ENCODE measurements around the gene PTCSC3.

PTCSC3 gene

GRCh38 chr14:36176524-36176923, at the start of gene PTCSC3:
TSS of gene PTCSC3 (minus strand) at chr14:36176722.
- no peak for DNase-seq (ENCODE audit: low read depth, low spot score)

- no peak for DNase-seq (ENCODE audit: low read depth, low spot score)
These were observed 49.6 kb upstream of the PTCSC3 start for GRCh38 chr14:36226164-36226563.

DNA sequence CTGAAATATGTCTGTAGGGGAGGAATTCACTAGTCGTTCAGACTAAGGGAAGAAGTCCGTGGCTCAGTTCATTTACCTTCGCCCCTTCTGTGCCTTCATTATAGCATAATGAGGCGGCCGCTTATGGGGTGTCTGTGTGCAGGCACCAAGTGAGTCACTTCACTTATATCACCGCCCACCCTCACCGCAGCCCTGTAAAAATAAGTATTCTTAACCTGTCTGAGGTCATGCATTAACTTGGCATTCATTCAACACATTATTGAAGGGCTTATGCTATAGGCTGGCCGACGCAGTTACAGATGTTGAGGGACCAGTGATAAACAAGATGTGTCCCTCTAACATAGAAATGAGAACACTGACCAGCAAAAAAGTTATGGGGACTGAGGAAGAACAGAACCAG, 47.7 kb upstream of the PTCSC3 start:
- DNase-seq (ENCODE audit: low read depth, low spot score) = no peak

DNA sequence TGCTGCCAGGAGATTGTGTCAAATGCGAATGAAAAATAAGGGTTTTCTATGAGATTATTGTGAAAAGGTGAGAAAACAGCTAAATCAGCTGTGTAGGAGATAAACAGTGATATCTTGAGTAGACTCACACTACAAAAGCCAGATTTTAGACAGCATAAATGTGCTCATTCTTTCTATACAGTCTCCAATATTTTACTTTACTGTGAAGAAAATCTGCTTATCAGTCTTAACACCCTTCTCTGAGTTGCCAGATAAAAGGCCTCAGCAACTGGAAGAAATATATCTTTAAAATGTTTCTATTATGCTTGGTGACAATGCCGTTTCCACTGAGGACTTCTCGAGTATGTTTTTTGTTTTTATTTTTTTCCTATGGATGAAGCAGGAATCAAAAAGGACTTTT, 47.0 kb upstream of the PTCSC3 start:
- no peak for DNase-seq (ENCODE audit: low read depth, low spot score)

DNA sequence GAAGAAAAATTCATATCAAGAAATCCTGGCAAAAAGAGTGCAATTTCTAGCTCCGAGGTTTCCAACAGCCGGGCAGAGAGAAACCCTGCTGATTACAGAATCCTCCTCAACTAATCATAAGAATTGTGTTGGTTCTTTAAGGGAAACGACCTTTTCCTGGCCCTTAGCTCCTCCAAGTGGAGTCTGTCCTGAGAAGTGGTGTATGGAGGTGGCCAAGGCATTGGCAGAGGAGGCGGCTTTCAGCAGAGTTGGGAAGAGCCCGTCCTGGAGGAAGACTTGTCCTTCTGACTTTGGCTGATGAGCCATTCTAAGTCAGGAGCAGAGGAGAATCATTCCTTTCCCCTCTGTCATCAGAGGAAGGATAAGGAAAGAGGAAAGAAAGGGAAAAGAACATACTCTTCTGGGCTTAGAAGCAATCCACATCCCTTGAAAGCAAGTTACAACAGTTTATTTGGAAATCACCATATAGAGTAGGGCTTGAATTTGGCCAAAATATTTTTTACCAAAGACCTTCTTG, 46.5 kb upstream of the PTCSC3 start:
- no peak for DNase-seq (ENCODE audit: low read depth, low spot score)

DNA sequence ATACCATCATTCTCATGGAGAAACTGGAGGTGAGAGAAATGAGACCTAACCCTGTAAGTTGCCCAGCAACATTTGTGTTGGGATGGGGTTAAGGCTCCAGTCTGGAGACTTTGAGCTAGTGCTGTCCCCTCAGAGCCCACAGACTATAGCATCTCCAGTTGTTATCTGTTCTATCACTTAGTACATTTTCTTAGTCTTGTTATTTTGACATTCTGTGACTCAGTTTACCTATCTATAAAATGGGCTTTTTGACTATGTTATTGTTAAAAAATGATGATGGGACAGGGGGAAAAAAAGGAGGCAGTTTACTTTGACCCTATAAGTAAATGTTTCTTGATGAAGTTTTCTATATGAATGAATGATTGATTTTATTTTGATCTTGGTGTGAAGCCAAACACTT, 45.8 kb upstream of the PTCSC3 start:
- no peak for DNase-seq (ENCODE audit: low read depth, low spot score)

DNA sequence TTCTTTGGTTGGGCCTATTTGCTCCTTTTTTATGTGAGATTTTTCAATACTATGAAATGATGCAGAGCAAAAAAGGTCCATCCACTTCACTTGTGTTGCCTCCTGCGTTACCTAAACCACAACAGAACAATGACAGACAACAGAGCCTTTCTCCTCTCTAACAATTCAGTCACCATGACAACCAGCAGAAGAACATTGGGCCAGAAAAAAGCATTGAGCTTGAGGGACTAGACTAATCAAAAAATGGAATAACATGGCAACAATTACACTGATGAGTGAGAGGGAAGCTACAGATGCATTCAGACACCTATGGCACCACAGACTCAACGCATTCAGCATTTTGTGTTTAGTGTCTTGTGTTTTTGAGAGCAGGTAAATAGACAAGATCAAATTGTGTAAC, 44.6 kb upstream of the PTCSC3 start:
- DNase-seq (ENCODE audit: low read depth, low spot score) = no peak

DNA sequence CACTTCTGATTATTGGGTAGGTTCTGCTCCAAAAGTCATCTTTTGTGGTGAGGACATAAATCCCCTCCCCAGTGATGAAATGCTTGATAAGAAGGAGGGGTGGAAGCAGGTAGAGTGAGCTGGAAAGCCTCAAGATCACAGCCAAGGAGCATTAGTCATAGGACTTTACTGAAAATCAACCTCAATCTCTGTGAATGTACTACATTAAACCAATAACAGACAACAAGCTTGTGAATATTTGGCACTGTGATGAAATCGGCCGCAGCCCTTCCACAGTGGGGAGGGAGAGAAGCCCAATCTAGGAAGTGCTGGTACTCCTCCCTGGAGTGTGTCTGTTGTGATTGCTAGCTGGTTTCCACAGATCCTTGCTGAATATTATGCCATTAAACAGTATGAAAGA, 41.2 kb upstream of the PTCSC3 start:
- DNase-seq (ENCODE audit: low read depth, low spot score) = no peak

- DNase-seq (ENCODE audit: low read depth, low spot score) = no peak
These were observed 40.5 kb upstream of the PTCSC3 start for GRCh38 chr14:36217027-36217426.

DNA sequence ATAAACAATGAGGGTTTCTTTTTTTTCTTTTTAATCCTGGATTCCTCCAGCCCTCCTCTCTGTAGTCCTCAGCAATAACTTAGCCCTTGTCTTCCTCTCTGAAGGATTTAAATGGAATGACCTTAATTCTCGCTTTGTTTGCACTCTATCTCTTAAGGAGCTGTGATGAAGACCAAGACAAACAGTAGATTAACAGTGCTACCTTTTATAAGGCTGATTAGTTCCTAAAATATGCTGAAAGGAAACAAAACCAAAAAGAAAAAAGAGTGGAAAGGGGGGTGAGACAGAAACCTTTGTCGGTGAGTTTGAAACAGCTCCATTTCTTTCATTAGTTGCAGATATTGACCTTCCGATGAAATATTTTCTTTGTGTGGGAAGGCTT, 38.7 kb upstream of the PTCSC3 start:
- no peak for DNase-seq (ENCODE audit: low read depth, low spot score)

DNA sequence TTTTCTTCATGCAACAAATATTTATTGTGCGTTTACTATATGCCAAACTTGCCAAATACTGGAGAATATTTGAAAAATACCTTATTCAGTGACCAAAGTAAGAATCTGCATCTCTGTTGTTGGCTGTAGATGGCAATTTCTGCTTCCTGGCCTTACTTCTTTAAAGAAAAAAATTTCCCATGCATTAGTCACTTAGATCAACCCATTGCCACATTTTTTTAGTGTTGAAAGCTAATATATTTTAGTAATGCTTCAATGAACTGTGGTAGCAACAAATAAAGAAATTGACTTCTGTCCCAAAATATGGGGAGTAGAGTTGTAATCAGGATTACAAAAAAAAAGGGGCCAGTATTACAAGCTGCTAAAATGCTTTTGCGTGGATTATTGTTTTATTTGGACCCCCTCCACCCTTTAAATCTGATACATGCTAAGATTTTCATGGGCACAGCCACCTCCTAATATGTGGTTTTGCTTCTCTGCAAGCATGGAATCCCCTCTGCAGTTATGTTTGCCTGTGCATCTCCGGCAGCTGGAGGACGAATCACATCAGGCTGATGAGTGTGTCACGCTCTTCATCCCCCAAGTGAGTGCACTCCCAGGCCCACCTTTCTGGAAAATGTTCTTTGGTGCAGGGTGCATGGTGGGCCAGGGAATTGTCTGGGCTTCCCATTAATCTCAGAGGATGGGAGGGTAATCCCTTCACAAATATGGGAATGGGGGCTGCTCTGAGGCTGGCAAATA, 38.1 kb upstream of the PTCSC3 start:
- DNase-seq (ENCODE audit: low read depth, low spot score) = no peak

DNA sequence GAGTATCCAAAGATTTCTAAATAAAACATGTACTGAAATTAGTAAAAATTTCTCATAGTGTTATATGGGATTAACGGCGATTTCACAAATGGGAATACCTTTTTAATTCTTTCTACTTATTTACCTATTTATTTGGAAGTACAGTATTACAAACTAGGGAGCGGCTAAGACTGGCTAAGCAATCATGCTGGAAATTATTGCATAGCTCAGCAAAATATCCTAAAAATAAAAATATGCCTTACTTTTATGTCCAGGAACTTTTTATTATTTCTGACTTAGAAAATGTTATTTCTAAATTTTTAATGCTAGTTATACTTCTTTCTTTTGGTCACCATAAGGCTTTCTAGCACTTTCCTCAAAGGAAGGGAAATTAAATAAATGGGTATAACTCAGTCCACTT, 36.5 kb upstream of the PTCSC3 start:
- DNase-seq (ENCODE audit: low read depth, low spot score) = no peak

DNA sequence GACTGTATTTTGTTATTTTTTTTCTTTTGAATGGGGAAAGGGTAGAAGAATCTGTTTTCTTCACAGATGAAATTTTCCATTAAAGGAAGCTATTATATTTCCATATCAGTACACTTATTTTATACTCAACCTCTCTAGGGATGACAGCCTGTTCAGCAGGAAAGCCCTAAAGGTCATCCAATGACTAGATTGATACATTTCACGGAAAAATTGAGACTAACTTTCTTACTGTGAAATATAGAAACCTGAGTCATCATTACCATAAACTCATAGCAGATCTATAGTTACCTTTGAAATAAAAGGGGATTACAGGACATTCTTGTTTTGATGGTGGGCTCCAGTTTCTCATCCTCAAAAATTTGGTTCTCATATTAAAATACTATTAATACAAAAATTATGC, 36.1 kb upstream of the PTCSC3 start:
- no peak for DNase-seq (ENCODE audit: low read depth, low spot score)

- no peak for DNase-seq (ENCODE audit: low read depth, low spot score)
These were observed 32.3 kb upstream of the PTCSC3 start for GRCh38 chr14:36208690-36209278.

DNA sequence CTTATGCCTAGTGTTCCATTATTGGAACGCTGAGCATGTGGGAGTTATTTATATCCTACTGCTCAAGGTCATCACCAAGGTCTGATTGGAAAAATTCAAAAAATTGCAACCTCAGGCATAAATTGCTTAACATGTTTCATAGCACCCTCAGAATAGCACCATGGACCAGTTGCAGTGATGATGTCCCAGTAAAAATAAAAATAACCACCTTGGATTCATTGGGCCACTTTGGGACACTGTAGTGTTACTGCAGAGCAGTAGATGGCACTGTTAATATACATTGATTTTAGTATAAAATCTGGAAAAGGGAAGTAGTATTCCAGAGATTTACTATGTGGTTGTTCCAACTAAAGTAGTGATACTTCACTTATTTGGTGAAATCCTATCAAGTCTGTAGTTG, 31.0 kb upstream of the PTCSC3 start:
- DNase-seq (ENCODE audit: low read depth, low spot score) = no peak

- DNase-seq (ENCODE audit: low read depth, low spot score) = no peak
These were observed 28.0 kb upstream of the PTCSC3 start for GRCh38 chr14:36204461-36205073.

GRCh38 chr14:36198378-36198777, 21.9 kb upstream of the PTCSC3 start:
- DNase-seq (ENCODE audit: low read depth, low spot score) = no peak

- no peak for DNase-seq (ENCODE audit: low read depth, low spot score)
These were observed 18.1 kb upstream of the PTCSC3 start for GRCh38 chr14:36194663-36195062.

GRCh38 chr14:36192530-36192929, 16.0 kb upstream of the PTCSC3 start:
- DNase-seq (ENCODE audit: low read depth, low spot score) = no peak

DNA sequence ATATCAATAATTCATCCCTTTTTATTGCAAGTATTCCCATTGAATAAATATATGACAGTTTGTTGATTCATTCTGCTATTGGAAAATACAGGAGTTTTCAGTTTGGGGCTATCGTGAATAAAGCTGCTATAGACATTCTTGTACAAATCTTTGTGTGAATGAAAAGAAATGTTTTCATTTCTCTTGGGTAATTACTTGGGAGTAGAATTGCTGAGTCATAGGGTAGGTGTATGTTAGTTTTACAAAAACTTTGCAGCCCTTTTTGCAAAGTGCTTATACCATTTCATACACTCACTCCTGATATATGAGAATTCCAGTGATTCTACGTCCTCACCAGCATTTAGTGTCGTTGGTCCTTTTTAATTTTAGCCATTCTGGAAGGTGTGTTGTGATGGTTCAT, 6.9 kb upstream of the PTCSC3 start:
- no peak for DNase-seq (ENCODE audit: low read depth, low spot score)

DNA sequence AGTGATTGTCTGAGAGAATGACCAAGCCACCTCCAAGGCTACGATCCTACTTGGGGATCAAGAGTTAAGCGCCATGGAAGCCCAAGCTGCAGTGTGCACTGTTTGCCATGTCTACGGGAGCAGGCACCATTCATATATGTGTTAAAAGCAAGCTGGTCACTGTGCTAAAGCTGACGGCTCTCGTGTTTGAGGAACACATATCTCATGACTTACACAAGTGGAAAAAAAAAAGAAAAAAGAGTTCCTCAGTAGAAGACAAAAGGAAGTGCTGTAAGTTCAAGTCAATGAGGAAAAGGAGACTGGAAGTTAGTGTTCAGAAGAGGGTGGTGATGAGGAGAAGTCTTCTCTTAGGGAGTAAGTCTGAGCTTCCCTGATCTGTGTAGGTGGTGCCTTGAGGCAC, 4.9 kb upstream of the PTCSC3 start:
- no peak for DNase-seq (ENCODE audit: low read depth, low spot score)

- DNase-seq (ENCODE audit: low read depth, low spot score) = no peak
These were observed 967 bp upstream of the PTCSC3 start for GRCh38 chr14:36177489-36177888.

DNA sequence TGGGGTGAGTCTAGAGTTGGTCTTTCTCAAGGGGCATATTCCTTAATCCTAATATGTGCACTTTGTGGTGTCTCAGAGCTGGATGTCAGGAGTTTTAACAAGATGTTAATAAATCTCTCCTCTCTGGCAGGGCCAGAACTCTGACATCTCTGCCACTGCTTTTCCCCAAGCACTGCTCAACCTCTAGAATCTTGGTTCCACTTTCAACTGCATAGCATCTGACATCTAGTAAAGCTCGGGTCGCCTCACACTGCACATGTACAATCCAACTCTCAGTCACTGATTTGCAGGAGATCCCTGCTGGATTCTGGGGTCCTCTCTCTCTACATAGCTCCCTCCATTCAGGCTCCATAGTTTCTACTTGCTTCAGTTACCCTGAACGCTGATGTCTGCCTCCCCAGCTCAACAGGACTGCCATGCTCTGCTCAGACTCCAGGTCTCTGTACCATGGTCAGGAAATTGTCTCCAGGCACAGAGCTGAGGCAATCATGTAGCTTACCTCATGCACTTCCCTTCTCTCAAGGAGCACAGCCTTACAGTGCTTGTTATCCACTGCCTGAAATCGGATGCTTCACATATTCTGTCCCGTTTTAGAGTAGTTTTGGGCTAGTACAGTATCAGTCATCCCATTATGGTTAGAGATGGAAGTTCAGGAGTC, 1.6 kb downstream of the PTCSC3 start:
- DNase-seq (ENCODE audit: low read depth, low spot score) = no peak

Measured in activated CD4-positive, CD25-positive, alpha-beta regulatory T cell treated with anti-CD3 and anti-CD28 coated beads, Interleukin-2, amount 50 U/mL, for 16 hours (primary cell).